RWPE1 (cell line): ENCODE measurements around the gene PRKN.

Experiments
- CTCF ChIA-PET: fragments of 350-600 bp; sonication (Branson Sonifier 250); formaldehyde crosslinking; extraction: SDS; loops from one replicate; lab custom pipeline; 2021; lab: Yijun Ruan, JAX
- POLR2A ChIA-PET: fragments of 400-600 bp; formaldehyde crosslinking; extraction: SDS; loops from one replicate; lab custom pipeline; 2020; ENCODE audit warnings: antibody characterized with exemption; ENCODE audit not compliant: low non-redundant PET; lab: Yijun Ruan, JAX
- DNase-seq: peaks from one replicate; pipeline ENCODE4 v3.0.0; 2012; ENCODE audit warnings: low spot score
- H3K27ac ChIP-seq: fragments of 450-650 bp; 2 replicates; pipeline ENCODE4 v1.5.1; 2017
- TF ChIP-seq, protein P1 (sequence below): fragments of 450-650 bp; conservative IDR thresholded peaks from 2 replicates; pipeline ENCODE4 v1.5.1; 2017; ENCODE audit warnings: low read depth, mild to moderate bottlenecking

PRKN gene

DNA sequence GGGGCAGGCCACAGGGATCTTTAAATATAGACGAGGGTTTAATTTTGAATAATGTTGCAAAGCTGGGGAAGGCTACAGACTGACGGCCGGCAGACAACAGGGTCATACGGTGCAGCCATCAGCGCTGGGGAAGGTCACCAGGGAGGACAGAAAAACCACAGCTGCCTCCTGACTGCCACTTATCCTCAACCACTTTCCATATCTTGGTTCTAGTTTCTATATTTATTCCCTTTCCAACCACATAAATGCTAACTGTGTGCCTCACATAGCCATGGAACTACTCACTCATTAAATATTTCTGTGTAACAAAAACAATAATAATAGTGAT, 1368.0 kb downstream of the PRKN start:
- CTCF ChIA-PET = interaction anchor here (1.2 kb wide), 1 partner anchor 11 kb away, joined by 10 read pairs; no protein-coding TSS in a partner anchor

DNA sequence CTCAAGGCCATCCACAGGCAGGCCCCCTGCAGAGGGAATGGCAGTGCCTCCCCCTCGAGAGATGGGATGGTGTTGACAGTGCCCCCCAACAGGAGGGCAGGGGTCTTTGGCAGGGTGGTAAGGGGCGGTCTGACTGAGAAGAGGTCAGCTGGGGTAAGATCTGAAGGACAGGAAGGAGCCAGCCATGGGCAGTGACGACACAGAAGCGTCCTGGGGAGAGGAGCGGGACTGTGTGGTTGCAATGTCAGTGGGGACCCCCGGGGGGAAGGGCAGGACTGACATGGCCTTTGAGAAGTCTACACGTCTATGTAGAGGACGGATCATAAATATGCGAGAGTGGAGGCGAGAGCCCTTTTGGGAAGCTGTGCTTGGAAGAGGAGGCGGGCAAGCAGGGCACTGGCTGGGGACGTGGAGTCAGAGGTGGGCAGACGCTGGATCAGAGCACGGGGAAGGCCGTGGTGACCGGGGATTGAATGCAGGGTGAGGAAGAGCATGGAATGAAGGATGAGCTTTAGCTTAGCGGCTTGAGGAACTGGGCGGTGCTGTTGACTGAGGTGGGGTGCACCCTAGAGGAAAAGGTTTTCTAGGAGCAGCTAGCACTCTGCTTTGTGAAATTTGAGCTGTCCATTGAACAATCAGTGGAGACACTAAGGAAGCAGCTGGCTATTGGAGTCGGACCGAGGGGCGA, 1371.3 kb downstream of the PRKN start:
- CTCF ChIA-PET = no interaction called here
- TF ChIP-seq, protein P1, sequence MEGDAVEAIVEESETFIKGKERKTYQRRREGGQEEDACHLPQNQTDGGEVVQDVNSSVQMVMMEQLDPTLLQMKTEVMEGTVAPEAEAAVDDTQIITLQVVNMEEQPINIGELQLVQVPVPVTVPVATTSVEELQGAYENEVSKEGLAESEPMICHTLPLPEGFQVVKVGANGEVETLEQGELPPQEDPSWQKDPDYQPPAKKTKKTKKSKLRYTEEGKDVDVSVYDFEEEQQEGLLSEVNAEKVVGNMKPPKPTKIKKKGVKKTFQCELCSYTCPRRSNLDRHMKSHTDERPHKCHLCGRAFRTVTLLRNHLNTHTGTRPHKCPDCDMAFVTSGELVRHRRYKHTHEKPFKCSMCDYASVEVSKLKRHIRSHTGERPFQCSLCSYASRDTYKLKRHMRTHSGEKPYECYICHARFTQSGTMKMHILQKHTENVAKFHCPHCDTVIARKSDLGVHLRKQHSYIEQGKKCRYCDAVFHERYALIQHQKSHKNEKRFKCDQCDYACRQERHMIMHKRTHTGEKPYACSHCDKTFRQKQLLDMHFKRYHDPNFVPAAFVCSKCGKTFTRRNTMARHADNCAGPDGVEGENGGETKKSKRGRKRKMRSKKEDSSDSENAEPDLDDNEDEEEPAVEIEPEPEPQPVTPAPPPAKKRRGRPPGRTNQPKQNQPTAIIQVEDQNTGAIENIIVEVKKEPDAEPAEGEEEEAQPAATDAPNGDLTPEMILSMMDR = no peak
- DNase-seq = no peak
- H3K27ac ChIP-seq = no peak overlapping the region
- POLR2A ChIA-PET = no interaction called here

More for the DNA sequence above, 1368.0 kb downstream of the PRKN start:
- peak overlapping the region; percentile 16; the same call in 1 of the 2 replicates for H3K27ac ChIP-seq
- no peak for DNase-seq
- TF ChIP-seq, protein P1 = no peak
- POLR2A ChIA-PET = no interaction called here

DNA sequence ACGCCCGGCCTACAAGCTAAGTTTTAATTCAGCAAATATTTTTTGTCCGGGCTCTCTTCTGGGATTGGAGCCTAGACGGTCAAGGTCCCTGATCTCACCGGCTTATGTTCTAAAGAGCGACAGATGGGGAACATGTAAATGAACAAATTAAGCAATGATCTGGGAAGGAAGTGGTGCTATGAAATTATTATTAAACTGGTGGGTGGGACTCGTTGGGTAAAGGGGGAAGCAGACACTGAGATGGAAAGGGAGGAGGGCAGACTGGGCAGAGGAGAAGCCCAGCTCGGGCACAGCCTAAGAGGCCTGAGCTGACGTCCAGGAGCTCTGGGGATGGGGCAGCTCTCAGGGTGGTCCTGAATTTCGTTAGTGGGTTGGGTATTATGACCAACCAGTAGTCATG, 1371.9 kb downstream of the PRKN start:
- no peak overlapping the region for H3K27ac ChIP-seq
- no peak for DNase-seq
- TF ChIP-seq, protein P1 = no peak
- POLR2A ChIA-PET = no interaction called here
- CTCF ChIA-PET = no interaction called here

DNA sequence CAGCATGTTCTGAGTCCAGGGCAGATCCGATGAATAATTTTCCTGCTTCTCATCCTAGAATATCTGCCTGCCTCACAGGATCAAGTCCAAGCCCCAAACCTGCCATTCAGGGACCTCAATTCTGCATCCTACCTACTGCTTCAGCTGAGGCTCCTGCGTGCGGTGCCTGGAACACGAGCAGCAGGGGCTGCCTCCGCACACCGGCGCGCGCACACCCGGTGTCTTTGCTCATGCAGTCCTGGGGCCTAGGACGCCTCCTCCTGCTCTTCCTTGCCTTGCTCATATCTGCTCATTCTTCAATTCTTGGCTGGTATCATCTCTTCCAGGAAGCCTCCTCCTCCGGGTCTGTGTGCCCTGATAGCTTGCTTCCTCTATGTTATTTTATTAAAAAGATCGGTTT, 1372.6 kb downstream of the PRKN start:
- CTCF ChIA-PET = interaction anchor here (1.8 kb wide), 1 partner anchor 16 kb away, joined by 4 read pairs; no protein-coding TSS in a partner anchor
- H3K27ac ChIP-seq = no peak overlapping the region
- DNase-seq = no peak
- TF ChIP-seq, protein P1 = no peak
- POLR2A ChIA-PET = no interaction called here

DNA sequence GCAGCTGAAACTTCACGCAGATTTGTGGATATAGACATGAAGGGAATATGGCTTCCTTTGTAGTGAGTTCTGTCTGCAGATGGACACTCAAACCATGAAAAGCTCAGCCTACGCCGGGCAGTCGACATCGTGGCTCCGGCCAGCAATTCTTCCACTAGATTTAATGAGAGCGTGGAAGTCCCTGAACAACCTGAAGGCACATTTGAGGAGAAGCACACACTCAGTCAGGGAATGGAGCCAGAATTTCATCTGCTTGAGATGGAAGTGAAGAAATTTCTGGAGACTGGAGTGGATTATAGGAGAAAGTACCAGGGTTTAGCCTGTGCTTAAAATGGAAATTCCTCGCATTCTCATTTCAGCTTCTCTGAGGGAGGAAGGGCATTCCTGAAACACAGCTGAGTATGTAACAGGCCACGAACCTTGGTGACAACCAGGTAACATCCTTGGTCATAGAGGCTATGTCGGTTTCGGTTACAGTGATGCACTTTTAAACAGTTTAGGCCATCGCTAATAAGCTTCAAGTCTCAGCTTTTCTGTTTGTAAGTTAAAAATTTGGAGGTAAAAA, 1373.2 kb downstream of the PRKN start:
- no peak overlapping the region for H3K27ac ChIP-seq
- ChIA-PET CTCF (interaction anchor here (0.6 to 1.8 kb wide), 3 partner anchors 16 to 284 kb away, joined by 3 to 4 read pairs (median 4); no protein-coding TSS in a partner anchor), POLR2A (no interaction called here)
- no peak for DNase-seq
- TF ChIP-seq, protein P1 = no peak

DNA sequence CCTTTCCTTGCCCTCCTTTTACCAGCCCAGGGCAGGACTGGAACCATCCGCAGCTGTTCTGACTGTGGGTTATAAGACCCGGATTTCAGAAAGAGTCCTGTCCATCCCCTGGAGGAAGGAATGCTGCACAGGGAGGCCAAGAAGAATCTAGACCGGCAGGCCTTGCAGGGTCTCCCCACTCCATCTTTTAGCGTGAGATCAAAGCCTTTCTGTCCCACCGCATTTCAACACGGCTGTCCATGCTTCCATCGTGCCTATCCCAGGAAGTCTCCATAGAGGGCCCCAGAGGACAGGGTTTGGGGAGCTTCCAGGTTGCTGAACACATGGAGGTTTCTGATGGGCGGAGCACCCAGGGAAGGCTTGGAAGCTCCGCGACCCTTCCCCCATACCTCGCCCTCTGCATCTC, 1374.4 kb downstream of the PRKN start:
- no peak for DNase-seq
- POLR2A ChIA-PET = interaction anchor here (0.6 kb wide), 1 partner anchor 10 kb away, joined by 3 read pairs; no protein-coding TSS in a partner anchor
- CTCF ChIA-PET = interaction anchor here (0.6 to 1.8 kb wide), 7 partner anchors 9 to 598 kb away, joined by 3 to 5 read pairs (median 3); no protein-coding TSS in a partner anchor
- no peak overlapping the region for H3K27ac ChIP-seq
- TF ChIP-seq, protein P1 = no peak
